Measurements from ENCODE around the gene CARD14. TPM values are rescaled to one million over a fixed set of nuclear protein-coding genes. Genes with fewer than 3 reads are reported as not detected.

Gene CARD14
- total RNA-seq, 1 donor from 2014 or later = 1.7 TPM

GRCh38 chr17:80133626-80133970, 36.2 kb upstream of the CARD14 start:
- TF ChIP-seq CTCF (conservative IDR thresholded peaks at IDR 0.05) = no peak
- Mint-ChIP-seq H3K4me1 (no peaks in the 10 kb centered on the region), H3K36me3 (ENCODE audit: low read depth) (peaks cover 16% of the 10 kb centered on the region), H3K27me3 (ENCODE audit: low read depth) (peaks cover 7% of the 10 kb centered on the region), H3K27ac (ENCODE audit: unreplicated experiment) (no peak overlapping the region), H3K9me3 (no peaks in the 10 kb centered on the region), H3K4me3 (no peak overlapping the region)
- DNase-seq (ENCODE audit: low read depth, low spot score) = no peak

- Mint-ChIP-seq H3K36me3 (ENCODE audit: low read depth) (peaks cover 35% of the 10 kb centered on the region), H3K27me3 (ENCODE audit: low read depth) (no peaks in the 10 kb centered on the region), H3K9me3 (no peaks in the 10 kb centered on the region), H3K4me3 (no peak overlapping the region), H3K4me1 (no peaks in the 10 kb centered on the region), H3K27ac (ENCODE audit: unreplicated experiment) (peak overlapping the region; percentile 8)
- no peak for DNase-seq (ENCODE audit: low read depth, low spot score)
- no peak for TF ChIP-seq CTCF (conservative IDR thresholded peaks at IDR 0.05)
Observed at GRCh38 chr17:80137131-80137530, 32.7 kb upstream of the CARD14 start.

GRCh38 chr17:80138856-80139426, 30.9 kb upstream of the CARD14 start:
- Mint-ChIP-seq H3K4me3 (no peak overlapping the region), H3K4me1 (no peaks in the 10 kb centered on the region), H3K27me3 (ENCODE audit: low read depth) (no peaks in the 10 kb centered on the region), H3K36me3 (ENCODE audit: low read depth) (peaks cover 31% of the 10 kb centered on the region), H3K27ac (ENCODE audit: unreplicated experiment) (no peak overlapping the region), H3K9me3 (no peaks in the 10 kb centered on the region)
- no peak for TF ChIP-seq CTCF (conservative IDR thresholded peaks at IDR 0.05)
- no peak for DNase-seq (ENCODE audit: low read depth, low spot score)

GRCh38 chr17:80141463-80142165, 28.2 kb upstream of the CARD14 start:
- peaks cover 20% of the 10 kb centered on the region for H3K4me1 Mint-ChIP-seq
- no peaks in the 10 kb centered on the region for H3K9me3 Mint-ChIP-seq
- peak overlapping the region; percentile 44 for H3K4me3 Mint-ChIP-seq
- H3K36me3 Mint-ChIP-seq (ENCODE audit: low read depth) = peaks cover 31% of the 10 kb centered on the region
- no peaks in the 10 kb centered on the region for H3K27me3 Mint-ChIP-seq (ENCODE audit: low read depth)
- TF ChIP-seq CTCF (conservative IDR thresholded peaks at IDR 0.05) = no peak
- no peak overlapping the region for H3K27ac Mint-ChIP-seq (ENCODE audit: unreplicated experiment)
- DNase-seq (ENCODE audit: low read depth, low spot score) = no peak

- peaks cover 25% of the 10 kb centered on the region for H3K36me3 Mint-ChIP-seq (ENCODE audit: low read depth)
- TF ChIP-seq CTCF (conservative IDR thresholded peaks at IDR 0.05) = no peak
- no peak overlapping the region for H3K4me3 Mint-ChIP-seq
- H3K27me3 Mint-ChIP-seq (ENCODE audit: low read depth) = no peaks in the 10 kb centered on the region
- no peak for DNase-seq (ENCODE audit: low read depth, low spot score)
- H3K4me1 Mint-ChIP-seq = peaks cover 29% of the 10 kb centered on the region
- H3K9me3 Mint-ChIP-seq = no peaks in the 10 kb centered on the region
- no peak overlapping the region for H3K27ac Mint-ChIP-seq (ENCODE audit: unreplicated experiment)
Observed at GRCh38 chr17:80142929-80143328, 26.9 kb upstream of the CARD14 start.
